GM12878 (cell line): Measurements from ENCODE around the gene SYK.

Experiments used
- CREM ChIP-seq: IDR thresholded peaks from 2 replicates; pipeline ENCODE4 v1.6.1; 2014; ENCODE audit warnings: antibody characterized with exemption, low read depth
- CTCF ChIP-seq, 3 experiments: IDR thresholded peaks in 2 of 3; conservative IDR thresholded peaks in 1 of 3; 2 replicates each; pipeline ENCODE4 v1.5.1; 2011; ENCODE audit warnings: low read depth in 3 of 3, low read length in 3 of 3, mild to moderate bottlenecking in 3 of 3, control low read depth in 2 of 3, moderate library complexity in 2 of 3, inconsistent platforms in 1 of 3, mixed read lengths in 1 of 3; ENCODE audit not compliant: control insufficient read depth in 2 of 3, insufficient read depth in 1 of 3; ENCODE audit errors: extremely low read depth in 1 of 3
- HCFC1 ChIP-seq: fragments of 150-350 bp; IDR thresholded peaks from 2 replicates; pipeline ENCODE4 v1.6.1; 2014; ENCODE audit warnings: low read length
- MXI1 ChIP-seq: fragments of 150-350 bp; IDR thresholded peaks from 2 replicates; pipeline ENCODE4 v1.6.1; 2011; ENCODE audit warnings: low read depth, mild to moderate bottlenecking, inconsistent platforms, low read length, improper control_type of control experiment
- POLR2AphosphoS5 ChIP-seq: IDR thresholded peaks from 2 replicates; pipeline ENCODE4 v1.6.1; 2011; ENCODE audit warnings: mild to moderate bottlenecking, low read length, inconsistent platforms
- SIX5 ChIP-seq: IDR thresholded peaks from 2 replicates; pipeline ENCODE4 v1.6.1; 2011; ENCODE audit warnings: mild to moderate bottlenecking, low read depth, low read length, moderate library complexity; ENCODE audit not compliant: severe bottlenecking
- SP1 ChIP-seq: IDR thresholded peaks from one replicate; pipeline ENCODE4 v1.6.1; 2011; ENCODE audit warnings: low read depth, low read length
- ZNF24 ChIP-seq: fragments of 450-650 bp; IDR thresholded peaks from 2 replicates; pipeline ENCODE4 v1.6.1; 2017; ENCODE audit warnings: antibody characterized with exemption, mild to moderate bottlenecking
- TF ChIP-seq, protein P1 (sequence below): fragments of 450-650 bp; IDR thresholded peaks from 2 replicates; pipeline ENCODE4 v1.6.1; 2016; ENCODE audit warnings: mild to moderate bottlenecking

- TF ChIP-seq CREM (no peak), CTCF (IDR thresholded peaks at IDR 0.05 in 2 of 3, conservative IDR thresholded peaks at IDR 0.05 in 1 of 3; ENCODE audit: control insufficient read depth in 2 of 3, extremely low read depth in 1 of 3, insufficient read depth in 1 of 3, low read depth in 3 of 3, low read length in 3 of 3) (no peak), HCFC1 (no peak), POLR2AphosphoS5 (no peak), SIX5 (no peak), SP1 (no peak), MXI1 (no peak), ZNF24 (no peak)
- TF ChIP-seq, protein P1, sequence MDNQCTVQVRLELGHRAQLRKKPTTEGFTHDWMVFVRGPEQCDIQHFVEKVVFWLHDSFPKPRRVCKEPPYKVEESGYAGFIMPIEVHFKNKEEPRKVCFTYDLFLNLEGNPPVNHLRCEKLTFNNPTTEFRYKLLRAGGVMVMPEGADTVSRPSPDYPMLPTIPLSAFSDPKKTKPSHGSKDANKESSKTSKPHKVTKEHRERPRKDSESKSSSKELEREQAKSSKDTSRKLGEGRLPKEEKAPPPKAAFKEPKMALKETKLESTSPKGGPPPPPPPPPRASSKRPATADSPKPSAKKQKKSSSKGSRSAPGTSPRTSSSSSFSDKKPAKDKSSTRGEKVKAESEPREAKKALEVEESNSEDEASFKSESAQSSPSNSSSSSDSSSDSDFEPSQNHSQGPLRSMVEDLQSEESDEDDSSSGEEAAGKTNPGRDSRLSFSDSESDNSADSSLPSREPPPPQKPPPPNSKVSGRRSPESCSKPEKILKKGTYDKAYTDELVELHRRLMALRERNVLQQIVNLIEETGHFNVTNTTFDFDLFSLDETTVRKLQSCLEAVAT: no peak
Measured at GRCh38 chr9:90802386-90802985, 867 bp downstream of the SYK start.
